GM10266 (cell line): ENCODE data around the gene DFFA.
"Not testable (repeated sequence)": the region's sequence is repeated elsewhere in the genome, so short reads cannot be mapped to it uniquely, and the experiment has no call there.

Experiments used
- DNase-seq: peaks from one replicate; pipeline ENCODE4 v3.0.0; 2012; ENCODE audit errors: extremely low spot score
- TF ChIP-seq, protein P1 (sequence below): IDR thresholded peaks from 2 replicates; pipeline ENCODE4 v1.5.1; 2012; ENCODE audit warnings: mild to moderate bottlenecking, low read depth; ENCODE audit not compliant: control insufficient read depth, insufficient read depth; ENCODE audit errors: missing control alignments

Gene DFFA

DNA sequence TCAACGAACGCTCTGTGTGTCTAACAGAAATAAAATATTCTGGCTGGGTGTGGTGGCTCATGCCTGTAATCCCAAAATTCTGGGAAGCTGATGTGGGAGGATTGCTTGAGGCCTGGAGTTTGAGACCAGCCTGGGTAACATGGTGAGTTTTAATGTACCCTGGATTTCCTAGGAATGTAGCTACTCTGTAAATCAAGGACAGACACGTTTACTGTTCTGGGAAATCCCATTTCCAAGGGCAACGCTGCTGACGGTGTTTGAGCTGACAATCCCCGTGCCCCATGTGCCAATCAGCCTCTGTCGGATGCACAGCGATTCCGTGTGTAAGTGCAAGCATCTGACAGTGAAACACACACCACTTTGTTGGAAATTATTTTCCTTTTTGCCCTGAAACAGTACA, 14.5 kb downstream of the DFFA start:
- TF ChIP-seq, protein P1, sequence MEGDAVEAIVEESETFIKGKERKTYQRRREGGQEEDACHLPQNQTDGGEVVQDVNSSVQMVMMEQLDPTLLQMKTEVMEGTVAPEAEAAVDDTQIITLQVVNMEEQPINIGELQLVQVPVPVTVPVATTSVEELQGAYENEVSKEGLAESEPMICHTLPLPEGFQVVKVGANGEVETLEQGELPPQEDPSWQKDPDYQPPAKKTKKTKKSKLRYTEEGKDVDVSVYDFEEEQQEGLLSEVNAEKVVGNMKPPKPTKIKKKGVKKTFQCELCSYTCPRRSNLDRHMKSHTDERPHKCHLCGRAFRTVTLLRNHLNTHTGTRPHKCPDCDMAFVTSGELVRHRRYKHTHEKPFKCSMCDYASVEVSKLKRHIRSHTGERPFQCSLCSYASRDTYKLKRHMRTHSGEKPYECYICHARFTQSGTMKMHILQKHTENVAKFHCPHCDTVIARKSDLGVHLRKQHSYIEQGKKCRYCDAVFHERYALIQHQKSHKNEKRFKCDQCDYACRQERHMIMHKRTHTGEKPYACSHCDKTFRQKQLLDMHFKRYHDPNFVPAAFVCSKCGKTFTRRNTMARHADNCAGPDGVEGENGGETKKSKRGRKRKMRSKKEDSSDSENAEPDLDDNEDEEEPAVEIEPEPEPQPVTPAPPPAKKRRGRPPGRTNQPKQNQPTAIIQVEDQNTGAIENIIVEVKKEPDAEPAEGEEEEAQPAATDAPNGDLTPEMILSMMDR, result no peak
- no peak for DNase-seq

DNA sequence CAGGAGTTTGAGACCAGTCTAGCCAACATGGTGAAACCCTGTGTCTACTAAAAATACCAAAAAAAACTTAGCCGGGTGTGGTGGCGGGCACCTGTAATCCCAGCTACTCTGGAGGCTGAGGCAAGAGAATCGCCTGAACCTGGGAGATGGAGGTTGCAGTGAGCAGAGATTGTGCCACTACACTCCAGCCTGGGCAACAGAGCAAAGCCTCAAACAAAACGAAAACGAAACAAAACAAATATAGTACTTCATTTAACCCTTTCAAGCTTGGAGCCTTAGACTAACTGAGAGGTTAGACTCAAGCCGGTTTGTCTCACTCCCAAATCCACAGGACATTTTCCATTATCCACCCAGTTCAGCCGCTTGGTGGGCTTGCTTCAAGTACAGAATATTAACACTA, 14.9 kb downstream of the DFFA start:
- DNase-seq, result not testable (repeated sequence)

DNA sequence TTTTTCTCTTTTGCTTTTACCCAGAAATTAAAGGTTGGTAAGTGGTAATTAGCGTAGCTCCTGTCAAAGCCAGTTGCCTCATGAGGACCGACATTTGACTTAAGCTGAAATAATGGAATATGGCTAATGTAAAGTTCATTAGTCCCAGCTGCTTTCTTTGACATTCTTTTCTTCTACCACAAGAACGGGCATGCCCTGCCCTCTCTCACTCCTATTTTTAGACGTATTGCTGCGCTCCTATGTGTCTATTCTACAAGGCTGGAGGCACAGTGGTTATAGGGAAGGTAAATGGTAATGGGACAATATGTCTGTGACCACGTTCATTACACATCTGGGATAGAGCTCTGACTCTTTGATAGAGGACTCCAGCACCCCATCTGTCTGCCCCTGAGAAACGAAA, 15.7 kb downstream of the DFFA start:
- no peak for DNase-seq
- TF ChIP-seq, protein P1, result no peak

- TF ChIP-seq, protein P1, result no peak
- no peak for DNase-seq
Observed at GRCh38 chr1:10456048-10456447, 16.3 kb downstream of the DFFA start.

DNA sequence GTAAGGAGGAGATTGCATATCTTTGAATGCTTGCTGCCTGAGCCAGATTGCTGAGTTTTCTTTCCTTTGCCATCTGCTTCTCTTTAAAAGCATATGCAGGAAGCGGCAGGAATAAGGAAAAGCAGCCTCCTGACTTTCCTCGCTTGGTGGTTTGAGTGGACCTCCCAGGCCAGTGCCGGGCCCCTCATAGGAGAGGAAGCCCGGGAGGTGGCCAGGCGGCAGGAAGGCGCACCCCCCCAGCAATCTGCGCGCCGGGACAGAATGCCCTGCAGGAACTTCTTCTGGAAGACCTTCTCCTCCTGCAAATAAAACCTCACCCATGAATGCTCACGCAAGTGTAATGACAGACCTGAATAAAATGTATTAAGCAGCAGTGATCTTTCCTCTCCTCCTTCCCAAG, 21.0 kb downstream of the DFFA start:
- DNase-seq, result no peak
- TF ChIP-seq, protein P1, result no peak

- TF ChIP-seq, protein P1, result no peak
Observed at GRCh38 chr1:10450836-10451235, 21.5 kb downstream of the DFFA start.

DNA sequence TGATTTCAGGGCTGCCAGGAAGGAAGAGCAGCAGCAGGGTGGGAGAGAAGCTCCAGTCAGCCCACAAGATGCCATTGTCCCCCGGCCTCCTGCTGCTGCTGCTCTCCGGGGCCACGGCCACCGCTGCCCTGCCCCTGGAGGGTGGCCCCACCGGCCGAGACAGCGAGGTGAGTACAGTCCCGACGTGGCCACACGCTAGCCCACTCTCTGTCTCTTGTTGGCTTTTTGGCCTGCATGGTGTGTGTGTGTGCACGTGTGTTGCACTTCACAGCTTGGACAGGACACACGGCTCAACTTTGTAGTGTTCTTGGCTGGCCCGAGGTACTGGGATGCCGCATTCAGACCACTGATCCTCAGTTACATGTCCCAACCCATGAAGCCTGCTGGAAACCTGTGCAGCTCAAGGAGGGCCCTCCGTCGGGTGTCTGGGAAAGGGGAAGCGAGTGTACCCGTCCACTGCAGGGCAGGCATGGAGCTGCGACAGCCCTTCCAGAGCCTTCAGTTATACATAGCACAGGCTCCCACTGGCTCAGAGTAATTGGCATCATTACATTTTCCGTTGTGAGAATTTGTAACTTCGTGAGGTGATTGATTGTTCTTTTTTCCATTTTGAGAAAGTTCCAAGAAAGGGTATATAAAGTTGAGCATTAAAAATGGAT, 22.0 kb downstream of the DFFA start:
- TF ChIP-seq, protein P1, result no peak

More at GRCh38 chr1:10450836-10451235, 21.5 kb downstream of the DFFA start:
- DNase-seq, result no peak

DNA sequence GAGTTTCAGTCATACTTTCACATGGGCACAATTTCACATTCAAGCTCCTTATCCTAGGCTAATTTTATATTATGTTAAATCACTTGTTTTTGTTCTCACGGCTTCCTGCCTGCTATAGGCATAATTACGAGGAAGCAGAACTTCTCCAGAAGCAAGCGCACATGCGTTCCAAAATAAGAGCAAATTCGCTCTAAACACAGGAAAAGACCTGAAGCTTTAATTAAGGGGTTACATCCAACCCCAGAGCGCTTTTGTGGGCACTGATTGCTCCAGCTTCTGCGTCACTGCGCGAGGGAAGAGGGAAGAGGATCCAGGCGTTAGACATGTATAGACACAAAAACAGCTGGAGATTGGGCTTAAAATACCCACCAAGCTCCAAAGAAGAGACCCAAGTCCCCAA, 22.6 kb downstream of the DFFA start, which contains the start of gene CORT:
TSS of gene CORT (plus strand) at position 281 of the 400 bp plus-strand sequence. CDS start 193 bp downstream, outside the sequence.
- TF ChIP-seq, protein P1, result no peak
- no peak for DNase-seq

More for the DNA sequence above, 22.0 kb downstream of the DFFA start:
- no peak for DNase-seq
